Measurements from ENCODE around the gene UNC80. TPM values are rescaled to one million over a fixed set of nuclear protein-coding genes. Genes with fewer than 3 reads are reported as not detected.
A peak's percentile ranks its signal among the peaks of the same experiment; 100 is the strongest.

UNC80 gene
- total and polyA plus RNA-seq, 2 experiments from 2014 or later: 0.03 to 0.12 TPM

- Histone ChIP-seq H3K4me2 (peak within 1 kb of the TSS; percentile 82), H3K36me3 (replicated peaks; ENCODE audit: insufficient read depth, low read depth) (no peaks in the 10 kb centered on the region), H3K9me2 (replicated peaks; ENCODE audit: insufficient read depth) (no peaks in the 10 kb centered on the region), H3K27me3 (no peaks in the 10 kb centered on the region), H3K4me3 (peak within 1 kb of the TSS; percentile 71), H3K9me3 (ENCODE audit: low read depth) (no peaks in the 10 kb centered on the region), H4K20me1 (ENCODE audit: insufficient read depth, poor library complexity, severe bottlenecking) (peaks cover 14% of the 10 kb centered on the region), H3K79me2 (peaks cover 49% of the 10 kb centered on the region), H2AFZ (peak within 1 kb of the TSS; percentile 77), H3K4me1 (ENCODE audit: insufficient read depth) (peaks cover 12% of the 10 kb centered on the region), H3K27ac (peak within 1 kb of the TSS; percentile 81)
- WGBS (ENCODE audit: low lambda C conversion rate, missing lambda C conversion rate): 1% methylated on average over 58 of the region's 58 CpGs
- no peak for TF ChIP-seq EZH2phosphoT487 (IDR thresholded peaks at IDR 0.05; ENCODE audit: low read depth, severe bottlenecking, unreplicated experiment)
- TF ChIP-seq, protein P1, sequence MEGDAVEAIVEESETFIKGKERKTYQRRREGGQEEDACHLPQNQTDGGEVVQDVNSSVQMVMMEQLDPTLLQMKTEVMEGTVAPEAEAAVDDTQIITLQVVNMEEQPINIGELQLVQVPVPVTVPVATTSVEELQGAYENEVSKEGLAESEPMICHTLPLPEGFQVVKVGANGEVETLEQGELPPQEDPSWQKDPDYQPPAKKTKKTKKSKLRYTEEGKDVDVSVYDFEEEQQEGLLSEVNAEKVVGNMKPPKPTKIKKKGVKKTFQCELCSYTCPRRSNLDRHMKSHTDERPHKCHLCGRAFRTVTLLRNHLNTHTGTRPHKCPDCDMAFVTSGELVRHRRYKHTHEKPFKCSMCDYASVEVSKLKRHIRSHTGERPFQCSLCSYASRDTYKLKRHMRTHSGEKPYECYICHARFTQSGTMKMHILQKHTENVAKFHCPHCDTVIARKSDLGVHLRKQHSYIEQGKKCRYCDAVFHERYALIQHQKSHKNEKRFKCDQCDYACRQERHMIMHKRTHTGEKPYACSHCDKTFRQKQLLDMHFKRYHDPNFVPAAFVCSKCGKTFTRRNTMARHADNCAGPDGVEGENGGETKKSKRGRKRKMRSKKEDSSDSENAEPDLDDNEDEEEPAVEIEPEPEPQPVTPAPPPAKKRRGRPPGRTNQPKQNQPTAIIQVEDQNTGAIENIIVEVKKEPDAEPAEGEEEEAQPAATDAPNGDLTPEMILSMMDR (IDR thresholded peaks at IDR 0.05; ENCODE audit: poor library complexity): no peak
- TF ChIP-seq EZH2 (IDR thresholded peaks at IDR 0.05; ENCODE audit: borderline replicate concordance): no peak
- DNase-seq (ENCODE audit: low spot score): peak; percentile 98
These were observed 230.8 kb downstream of the UNC80 start, which contains the start of gene RPE for GRCh38 chr2:210002158-210003157. TSS of gene RPE (plus strand) at chr2:210002638. CDS start at chr2:210002662, 24 bp downstream.

- TF ChIP-seq, protein P1 (IDR thresholded peaks at IDR 0.05; ENCODE audit: poor library complexity): no peak
- TF ChIP-seq EZH2phosphoT487 (IDR thresholded peaks at IDR 0.05; ENCODE audit: low read depth, severe bottlenecking, unreplicated experiment) (no peak), EZH2 (IDR thresholded peaks at IDR 0.05; ENCODE audit: borderline replicate concordance) (no peak)
- no peak for DNase-seq (ENCODE audit: low spot score)
- Histone ChIP-seq H3K79me2 (peaks cover 58% of the 10 kb centered on the region), H3K4me2 (peak overlapping the region; percentile 82), H3K27ac (peak overlapping the region; percentile 63), H3K9me3 (ENCODE audit: low read depth) (no peaks in the 10 kb centered on the region), H3K27me3 (no peaks in the 10 kb centered on the region), H3K9me2 (replicated peaks; ENCODE audit: insufficient read depth) (no peaks in the 10 kb centered on the region), H3K36me3 (replicated peaks; ENCODE audit: insufficient read depth, low read depth) (no peaks in the 10 kb centered on the region), H3K4me1 (ENCODE audit: insufficient read depth) (peaks cover 12% of the 10 kb centered on the region), H2AFZ (peak overlapping the region; percentile 73), H3K4me3 (peak overlapping the region; percentile 71), H4K20me1 (ENCODE audit: insufficient read depth, poor library complexity, severe bottlenecking) (peaks cover 14% of the 10 kb centered on the region)
- 47% methylated on average over 2 of the region's 2 CpGs for WGBS (ENCODE audit: low lambda C conversion rate, missing lambda C conversion rate)
These were observed 231.7 kb downstream of the UNC80 start for GRCh38 chr2:210003359-210003758.

DNA sequence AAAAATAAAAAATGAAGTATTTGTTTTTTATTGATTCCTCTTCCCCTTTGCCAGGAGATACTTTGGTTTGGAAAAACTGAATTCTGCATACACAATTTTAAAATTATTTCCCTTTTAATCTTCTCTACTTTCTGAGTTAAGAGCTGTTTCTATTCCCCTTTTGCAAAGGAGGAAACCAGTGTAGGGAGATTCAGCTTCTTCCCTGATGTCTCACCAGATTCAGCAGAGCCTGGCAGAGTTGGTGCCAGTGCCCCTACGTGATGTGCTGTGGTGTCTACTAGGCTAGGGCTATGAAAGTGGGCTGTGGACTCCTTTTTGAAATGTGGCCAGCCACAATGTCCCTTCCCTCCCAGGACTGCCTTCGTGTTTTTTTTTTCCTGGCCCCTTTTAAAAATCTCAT is 233.2 kb downstream of the UNC80 start:
- Histone ChIP-seq H3K36me3 (replicated peaks; ENCODE audit: insufficient read depth, low read depth) (no peaks in the 10 kb centered on the region), H3K79me2 (peaks cover 73% of the 10 kb centered on the region), H3K4me3 (no peak overlapping the region), H3K4me2 (no peak overlapping the region), H3K27me3 (no peaks in the 10 kb centered on the region), H3K4me1 (ENCODE audit: insufficient read depth) (peaks cover 12% of the 10 kb centered on the region), H3K9me3 (ENCODE audit: low read depth) (no peaks in the 10 kb centered on the region), H3K27ac (no peak overlapping the region), H2AFZ (no peak overlapping the region), H4K20me1 (ENCODE audit: insufficient read depth, poor library complexity, severe bottlenecking) (peaks cover 21% of the 10 kb centered on the region), H3K9me2 (replicated peaks; ENCODE audit: insufficient read depth) (no peaks in the 10 kb centered on the region)
- WGBS (ENCODE audit: low lambda C conversion rate, missing lambda C conversion rate): 89% methylated on average over 2 of the region's 2 CpGs
- TF ChIP-seq, protein P1 (IDR thresholded peaks at IDR 0.05; ENCODE audit: poor library complexity): no peak
- no peak for TF ChIP-seq EZH2phosphoT487 (IDR thresholded peaks at IDR 0.05; ENCODE audit: low read depth, severe bottlenecking, unreplicated experiment)
- no peak for TF ChIP-seq EZH2 (IDR thresholded peaks at IDR 0.05; ENCODE audit: borderline replicate concordance)
- DNase-seq (ENCODE audit: low spot score): no peak

All from hepatocyte (in vitro differentiated cells).